NB4 (cell line): ENCODE measurements around the gene LLCFC1.

ENCODE experiments used
- CTCF ChIP-seq: IDR thresholded peaks from one replicate; pipeline ENCODE4 v1.5.1; 2012; ENCODE audit warnings: low read depth, low read length
- MYC ChIP-seq: IDR thresholded peaks from 2 replicates; pipeline ENCODE4 v1.6.1; 2011; ENCODE audit warnings: low read depth, low read length
- POLR2A ChIP-seq: IDR thresholded peaks from 2 replicates; pipeline ENCODE4 v1.6.1; 2011; ENCODE audit warnings: mild to moderate bottlenecking; ENCODE audit not compliant: insufficient read length; ENCODE audit errors: extremely low read depth
- TF ChIP-seq, protein P1 (sequence below): IDR thresholded peaks from 2 replicates; pipeline ENCODE4 v1.6.1; 2011; ENCODE audit warnings: low read depth, low read length

GRCh38 chr7:142969183-142969582 is 29.9 kb downstream of the LLCFC1 start:
- TF ChIP-seq CTCF (no peak), MYC (no peak), POLR2A (no peak)
- TF ChIP-seq, protein P1, sequence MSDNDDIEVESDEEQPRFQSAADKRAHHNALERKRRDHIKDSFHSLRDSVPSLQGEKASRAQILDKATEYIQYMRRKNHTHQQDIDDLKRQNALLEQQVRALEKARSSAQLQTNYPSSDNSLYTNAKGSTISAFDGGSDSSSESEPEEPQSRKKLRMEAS = no peak
